Sigmoid colon (tissue), 4 donors: ENCODE measurements around the gene TMOD2.

ENCODE experiments used
- CTCF ChIP-seq, 4 experiments: fragments of 450-650 bp in 3 of 4; fragments of 200-600 bp in 1 of 4; IDR thresholded peaks; one replicate each; pipeline ENCODE4 v1.5.1; 2016 to 2019; ENCODE audit warnings: antibody characterized with exemption in 4 of 4, mild to moderate bottlenecking in 3 of 4, moderate library complexity in 2 of 4
- POLR2A ChIP-seq, 2 donors: fragments of 450-650 bp; IDR thresholded peaks; one replicate each; pipeline ENCODE4 v1.6.1; 2016; ENCODE audit warnings: antibody characterized with exemption in 2 of 2, mild to moderate bottlenecking in 2 of 2, moderate library complexity in 2 of 2
- POLR2AphosphoS5 ChIP-seq, 4 donors: sonication (generic); formaldehyde crosslinking; IDR thresholded peaks; one replicate each; pipeline ENCODE4 v1.6.1; 2017; ENCODE audit warnings: antibody characterized with exemption in 4 of 4

DNA sequence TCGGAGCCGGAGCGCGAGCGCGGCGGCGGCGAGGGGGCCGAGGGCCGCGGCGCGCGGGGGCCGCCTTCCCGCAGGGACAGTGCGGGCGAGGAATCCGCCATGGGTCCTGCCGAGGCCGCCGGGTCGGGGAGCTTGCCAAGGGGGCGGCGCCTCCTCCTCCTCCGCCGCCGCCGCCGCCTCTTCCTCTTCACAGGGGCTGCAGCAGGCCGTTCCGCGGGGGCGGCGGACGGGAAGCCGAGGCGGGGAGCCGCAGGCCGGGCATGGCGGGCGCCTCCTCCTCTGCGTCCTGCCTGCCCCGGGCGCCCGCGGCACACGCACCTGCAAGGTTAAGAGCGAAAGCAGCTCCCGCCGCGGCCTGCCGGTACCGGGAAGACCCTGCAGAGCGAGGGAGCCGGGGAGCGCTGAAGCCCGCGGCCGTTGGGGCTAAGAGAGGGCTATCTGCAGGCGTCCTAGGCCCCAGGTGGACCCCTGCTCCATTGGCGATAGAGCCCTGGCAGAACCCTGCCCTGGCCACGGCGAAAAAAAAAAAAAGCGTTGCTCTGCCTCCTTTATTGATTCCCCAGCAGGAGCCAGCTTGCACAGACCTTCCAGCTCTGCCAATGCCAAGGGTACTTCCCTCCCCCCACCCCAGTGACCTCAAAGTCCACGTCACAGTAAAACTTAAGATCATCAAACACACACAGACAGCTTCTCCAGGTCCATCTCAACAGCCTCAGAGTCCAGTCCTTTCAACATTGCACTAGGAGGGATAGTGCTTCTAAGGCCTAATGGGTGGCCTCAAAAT is 13.7 kb upstream of the TMOD2 start, which contains the start of gene LYSMD2:
- no peak for TF ChIP-seq POLR2A (IDR thresholded peaks at IDR 0.05)
- TF ChIP-seq POLR2AphosphoS5 (IDR thresholded peaks at IDR 0.05), result peak in 3 of 4 donors; percentile 35 to 57 (median 41)
- no peak for TF ChIP-seq CTCF (IDR thresholded peaks at IDR 0.05)
